Mononuclear cell (primary cell): Measurements from ENCODE around the gene LETM1. TPM values are rescaled to one million over a fixed set of nuclear protein-coding genes. Genes with fewer than 3 reads are reported as not detected.

Experiments
- H3K27me3 ChIP-seq: 2 replicates; pipeline ENCODE4 v1.6.0; 2011; ENCODE audit warnings: low read length, control low read depth; ENCODE audit not compliant: insufficient read depth
- H3K4me1 ChIP-seq: 2 replicates; pipeline ENCODE4 v1.5.1; 2011; ENCODE audit warnings: mild to moderate bottlenecking, low read length, control low read depth; ENCODE audit not compliant: insufficient read depth
- H3K4me3 ChIP-seq: 2 replicates; pipeline ENCODE4 v1.5.1; 2011; ENCODE audit warnings: mild to moderate bottlenecking, low read length, moderate library complexity
- H3K9me3 ChIP-seq: 2 replicates; pipeline ENCODE4 v1.5.1; 2011; ENCODE audit warnings: low read depth, mild to moderate bottlenecking, control low read depth, low read length
- total RNA-seq: library from RNA; depleted of rRNA; stranded (reverse); fragments of >200 nt; gene quantifications from one replicate; pipeline ENCODE4 v1.2.3, GENCODE V29; 2012

LETM1 gene
- total RNA-seq, 1 donor = 16.0 TPM

DNA sequence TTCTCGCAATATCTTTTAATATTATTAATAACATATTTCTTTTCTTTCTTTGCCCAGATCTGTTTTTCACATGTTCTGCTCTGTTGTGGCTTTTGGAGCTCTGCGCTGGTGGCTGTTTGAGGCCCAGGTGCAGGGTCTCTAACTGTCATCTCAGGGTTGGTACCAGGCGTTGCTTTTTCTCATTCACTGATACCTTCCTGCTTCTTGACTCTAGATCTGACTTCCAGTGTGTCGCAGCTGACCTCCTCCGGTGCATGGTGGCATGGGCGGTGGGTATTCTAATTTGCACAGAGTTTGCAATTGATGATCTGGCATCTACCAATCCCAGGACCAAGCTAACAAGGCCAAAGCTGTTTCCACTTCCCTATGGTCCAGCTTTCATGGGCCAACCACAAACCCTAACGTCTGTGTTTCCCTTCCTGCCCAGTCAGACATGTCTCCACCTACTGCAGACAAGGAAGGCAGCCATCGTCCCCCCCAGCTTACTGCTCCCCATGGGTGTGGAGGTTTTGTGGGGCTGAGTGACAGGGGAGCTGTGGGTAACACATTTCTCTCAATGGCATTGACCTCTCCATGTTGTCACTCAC, 25.2 kb downstream of the LETM1 start:
- no peak overlapping the region for H3K4me3 ChIP-seq
- no peaks in the 10 kb centered on the region for H3K4me1 ChIP-seq
- H3K27me3 ChIP-seq = no peaks in the 10 kb centered on the region
- H3K9me3 ChIP-seq = no peaks in the 10 kb centered on the region

DNA sequence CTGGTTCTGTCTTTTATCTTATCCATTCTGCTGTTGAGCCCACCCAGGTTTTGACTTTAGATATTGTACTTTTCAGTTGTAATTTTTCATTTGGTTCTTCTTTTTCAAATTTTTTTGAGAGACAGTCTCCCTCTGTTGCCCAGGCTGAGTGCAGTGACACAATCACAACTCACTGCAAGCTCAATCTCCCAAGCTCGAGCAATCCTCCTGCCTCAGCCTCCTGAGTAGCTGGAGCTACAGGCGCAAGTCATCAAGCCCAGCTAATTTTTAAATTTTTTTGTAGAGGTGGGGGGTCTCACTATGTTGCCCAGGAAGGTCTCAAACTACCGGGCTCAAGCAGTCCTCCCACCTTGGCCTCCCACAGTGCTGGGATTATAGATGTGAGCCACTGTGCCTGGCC, 25.7 kb downstream of the LETM1 start:
- no peaks in the 10 kb centered on the region for H3K27me3 ChIP-seq
- no peaks in the 10 kb centered on the region for H3K4me1 ChIP-seq
- H3K9me3 ChIP-seq = no peaks in the 10 kb centered on the region
- no peak overlapping the region for H3K4me3 ChIP-seq

DNA sequence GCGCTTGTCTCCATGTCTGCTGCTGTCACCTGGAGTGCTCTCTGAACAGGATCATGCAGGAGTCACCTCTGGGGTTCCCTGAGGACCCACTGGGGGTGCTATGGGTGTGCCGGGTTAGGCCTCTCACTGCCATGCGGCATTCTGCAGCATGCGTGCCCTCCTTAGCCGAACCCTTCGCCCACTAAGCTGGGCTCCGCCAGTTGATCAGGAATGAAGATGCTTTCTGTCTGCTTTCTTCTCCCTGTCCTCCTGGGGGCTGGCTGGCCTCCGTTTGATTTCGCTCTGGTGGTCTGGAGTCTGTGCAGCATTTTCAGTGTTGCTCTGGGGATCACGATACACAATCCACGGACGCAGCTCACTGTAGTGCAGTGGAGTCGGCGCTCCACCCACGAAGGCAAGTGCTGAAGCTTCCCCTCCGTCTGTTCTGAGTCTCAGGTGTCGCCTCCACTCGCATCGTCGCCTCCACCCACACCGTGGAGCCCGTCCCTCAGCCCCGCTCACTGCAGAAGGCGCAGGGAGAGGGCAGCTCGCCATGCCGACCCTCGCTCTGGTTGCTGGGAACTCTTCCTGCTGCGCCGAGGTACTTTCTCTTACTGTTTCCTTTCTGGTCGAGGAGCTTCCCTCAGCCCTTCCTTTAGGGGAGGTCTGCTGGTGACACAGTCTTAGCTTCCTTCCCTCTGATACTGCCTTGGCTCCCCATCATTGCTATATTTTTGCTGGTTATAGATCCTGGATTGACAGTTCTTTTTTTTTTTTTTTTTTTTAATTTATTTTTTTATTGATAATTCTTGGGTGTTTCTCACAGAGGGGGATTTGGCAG, 29.2 kb downstream of the LETM1 start:
- Histone ChIP-seq H3K9me3 (no peaks in the 10 kb centered on the region), H3K27me3 (no peaks in the 10 kb centered on the region), H3K4me1 (no peaks in the 10 kb centered on the region), H3K4me3 (no peak overlapping the region)

DNA sequence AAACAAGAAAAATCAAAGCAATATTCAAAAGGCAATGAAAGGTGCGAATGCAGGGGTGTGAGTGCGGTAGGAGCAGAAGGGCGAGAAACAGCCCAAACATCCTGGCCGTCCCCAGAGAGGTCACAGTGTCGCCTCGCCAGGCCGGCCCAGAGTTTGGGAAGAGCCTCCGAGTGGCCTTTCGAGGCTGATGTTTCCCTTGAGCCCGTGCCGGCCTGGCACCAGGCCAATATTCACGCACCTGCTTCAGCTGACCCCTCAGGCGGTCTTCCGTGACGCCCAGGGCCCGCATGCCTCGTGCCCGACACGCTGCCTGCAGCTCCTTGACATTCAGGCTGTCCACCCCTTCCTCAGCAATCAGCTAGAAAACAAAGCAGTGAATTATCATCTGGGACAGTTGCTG, 30.6 kb downstream of the LETM1 start:
- H3K4me1 ChIP-seq = no peaks in the 10 kb centered on the region
- no peaks in the 10 kb centered on the region for H3K27me3 ChIP-seq
- H3K4me3 ChIP-seq = no peak overlapping the region
- H3K9me3 ChIP-seq = no peaks in the 10 kb centered on the region

DNA sequence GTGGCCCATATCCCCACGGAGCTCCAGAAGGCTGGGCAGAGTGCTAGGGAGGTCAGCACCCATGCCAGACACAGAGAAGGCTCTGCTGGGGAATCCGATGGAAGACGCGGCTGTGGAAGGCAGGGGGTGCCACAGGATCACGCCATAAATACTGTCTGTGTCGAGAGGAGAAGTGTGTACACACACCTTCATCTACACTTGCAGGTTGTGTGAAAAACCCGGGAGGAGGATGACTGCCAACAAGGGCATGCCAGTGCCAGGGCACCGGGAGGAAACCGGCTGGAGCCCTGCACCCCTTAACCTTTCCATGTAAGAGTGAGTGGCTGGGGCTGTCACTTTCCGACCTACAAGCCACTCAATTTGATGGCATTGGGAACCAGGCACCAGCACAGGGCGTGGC, 31.2 kb downstream of the LETM1 start:
- Histone ChIP-seq H3K27me3 (no peaks in the 10 kb centered on the region), H3K4me3 (no peak overlapping the region), H3K4me1 (no peaks in the 10 kb centered on the region), H3K9me3 (no peaks in the 10 kb centered on the region)

DNA sequence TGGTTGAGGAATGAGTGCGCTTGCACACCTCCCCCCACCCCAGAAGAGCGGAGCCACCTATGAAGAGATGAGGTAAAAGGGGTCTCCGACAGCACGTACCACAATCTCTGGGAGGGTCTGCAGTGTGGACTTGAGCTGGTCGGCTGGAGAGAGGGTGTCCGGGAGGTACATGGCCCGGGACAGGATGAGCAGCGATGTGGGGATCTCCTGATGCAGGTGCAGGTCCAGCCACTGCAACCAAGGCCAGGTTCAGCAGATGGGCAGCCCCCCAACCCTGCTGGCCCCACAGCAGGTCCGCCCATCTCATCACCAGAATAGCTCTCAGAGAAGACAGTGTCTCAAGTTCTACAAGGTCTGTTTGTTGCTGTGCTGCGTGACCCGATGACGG, 32.4 kb downstream of the LETM1 start:
- Histone ChIP-seq H3K4me3 (no peak overlapping the region), H3K9me3 (no peaks in the 10 kb centered on the region), H3K27me3 (no peaks in the 10 kb centered on the region), H3K4me1 (no peaks in the 10 kb centered on the region)

DNA sequence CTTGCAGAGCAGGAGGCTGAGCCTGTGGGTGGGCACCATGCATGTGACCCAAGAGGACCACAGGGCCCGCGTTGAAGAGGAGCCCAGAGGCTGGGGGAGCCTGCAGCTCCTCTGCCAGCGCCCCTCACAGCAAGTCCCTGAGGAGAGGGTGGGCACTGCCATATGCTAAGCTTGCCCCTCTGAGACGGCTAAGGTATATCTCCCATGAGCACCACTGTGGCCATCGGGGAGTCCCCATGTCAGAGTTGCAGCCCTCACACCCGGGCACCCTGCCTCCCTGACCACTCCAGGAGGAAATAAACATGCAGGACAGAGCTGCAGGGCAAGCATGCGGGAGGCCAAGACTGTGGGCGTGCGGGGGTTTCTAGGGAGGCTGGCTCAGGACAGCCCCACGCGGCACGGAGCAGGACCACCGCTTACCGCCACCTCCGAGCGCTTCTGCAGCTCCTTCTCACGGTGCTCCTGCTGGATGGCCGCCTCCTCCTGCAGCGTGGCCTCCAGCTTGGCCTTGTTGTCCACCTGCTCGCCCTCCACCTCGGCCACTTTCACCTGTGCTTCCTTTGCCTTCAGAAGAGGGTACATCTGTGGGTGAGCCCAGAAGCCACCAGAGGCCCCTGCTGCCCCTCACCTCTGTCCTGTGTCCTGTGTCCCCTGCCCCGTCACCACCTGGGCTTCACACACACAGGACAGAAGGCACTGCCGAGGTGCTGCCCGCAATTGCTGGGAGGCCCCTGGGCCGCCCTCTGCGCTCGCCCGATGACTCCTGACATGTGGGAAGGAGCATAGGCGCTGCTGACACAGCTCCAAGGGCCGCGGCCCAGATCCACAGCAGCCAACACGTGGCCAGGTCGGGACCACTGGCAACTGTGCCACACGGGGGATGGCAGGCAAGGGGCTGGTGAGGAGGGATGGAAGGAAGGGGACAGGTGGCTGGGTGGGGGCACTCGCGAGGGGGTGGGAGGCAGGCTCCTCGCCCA, 33.1 kb downstream of the LETM1 start:
- H3K4me1 ChIP-seq = no peaks in the 10 kb centered on the region
- H3K27me3 ChIP-seq = no peaks in the 10 kb centered on the region
- H3K4me3 ChIP-seq = no peak overlapping the region
- H3K9me3 ChIP-seq = no peaks in the 10 kb centered on the region

DNA sequence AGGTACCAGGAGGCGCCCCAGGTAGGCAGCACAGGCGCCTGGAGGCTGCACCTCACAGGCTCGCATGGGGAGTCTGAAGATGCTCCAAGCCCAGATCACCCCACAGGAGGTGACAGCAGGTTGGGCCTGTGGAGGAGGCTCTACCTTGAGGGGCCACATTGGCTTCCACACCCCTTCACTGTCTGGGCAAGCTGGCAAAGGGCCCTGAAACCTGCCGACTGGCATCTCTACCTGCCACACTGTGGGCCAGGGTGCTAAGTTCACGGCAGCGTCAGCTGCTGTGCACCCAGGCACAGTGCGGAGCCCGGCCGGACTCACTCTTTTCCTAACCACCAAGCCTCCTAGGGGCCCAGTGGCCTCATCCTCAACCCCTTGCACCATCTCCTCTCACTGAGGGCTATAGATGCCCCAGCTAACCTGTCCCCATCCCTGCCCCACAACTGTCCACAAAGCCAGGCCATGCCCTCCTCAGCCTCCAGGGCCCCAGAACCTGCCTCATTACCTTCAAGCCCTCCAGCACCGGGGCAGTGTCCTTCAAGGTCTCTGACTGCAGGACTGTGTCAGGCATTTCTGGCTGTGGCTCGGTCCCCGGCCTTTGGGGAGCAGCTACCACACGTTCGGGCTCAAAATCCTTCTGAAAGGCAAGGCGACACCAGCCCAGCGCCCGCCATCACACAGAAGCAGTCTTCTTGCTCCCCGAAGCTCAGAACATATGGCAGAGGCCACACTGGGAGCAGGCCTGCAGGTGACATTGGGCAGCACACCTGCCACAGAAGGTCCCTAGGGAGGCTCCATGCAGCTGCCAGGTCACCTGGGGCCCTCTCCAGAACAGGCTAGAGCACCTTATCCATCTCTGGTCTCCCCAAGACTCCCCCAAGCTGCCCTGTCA, 34.0 kb downstream of the LETM1 start:
- H3K4me1 ChIP-seq = no peaks in the 10 kb centered on the region

DNA sequence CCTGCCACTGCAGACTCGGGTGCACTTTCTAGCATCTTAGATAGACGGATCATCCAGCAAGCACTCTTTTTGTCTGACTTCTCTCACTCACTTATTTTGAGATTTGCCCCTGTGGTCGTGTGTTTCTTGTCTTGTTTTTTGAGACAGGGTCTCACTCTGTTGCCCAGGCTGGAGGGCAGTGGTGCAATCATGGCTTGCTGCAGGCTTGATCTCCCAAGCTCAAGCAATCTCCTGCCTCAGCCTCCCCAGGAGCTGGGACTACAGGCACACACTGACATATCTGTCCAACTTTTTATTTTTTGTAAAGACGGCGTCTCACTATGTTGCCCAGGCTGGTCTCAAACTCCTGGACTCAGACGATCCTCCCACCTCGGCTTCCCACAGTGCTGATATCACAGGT, 36.1 kb downstream of the LETM1 start:
- no peaks in the 10 kb centered on the region for H3K9me3 ChIP-seq
- H3K27me3 ChIP-seq = no peaks in the 10 kb centered on the region
- H3K4me3 ChIP-seq = no peak overlapping the region
- no peaks in the 10 kb centered on the region for H3K4me1 ChIP-seq

More for the DNA sequence above, 34.0 kb downstream of the LETM1 start:
- H3K4me3 ChIP-seq = no peak overlapping the region
- no peaks in the 10 kb centered on the region for H3K9me3 ChIP-seq
- no peaks in the 10 kb centered on the region for H3K27me3 ChIP-seq

DNA sequence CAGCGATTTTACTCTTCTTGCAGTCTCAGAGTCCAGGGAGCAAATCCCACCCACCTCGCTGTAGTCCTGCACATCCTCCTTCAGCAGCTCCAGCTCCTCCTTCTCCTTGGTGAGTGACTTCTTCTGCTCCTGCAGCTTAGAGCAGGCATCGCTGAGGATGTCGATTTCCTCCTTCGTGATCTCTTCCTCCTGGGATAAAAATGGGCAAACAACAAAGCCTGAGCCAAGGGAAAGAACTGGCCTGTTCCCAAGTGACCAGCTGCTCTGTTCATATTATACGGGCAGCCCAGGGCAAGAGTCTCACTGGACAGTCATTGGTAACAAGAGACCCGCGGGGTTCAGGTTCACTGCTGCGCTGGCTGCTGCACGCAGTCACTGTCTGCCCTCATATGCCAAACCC, 36.7 kb downstream of the LETM1 start:
- Histone ChIP-seq H3K27me3 (no peaks in the 10 kb centered on the region), H3K4me3 (no peak overlapping the region), H3K4me1 (no peaks in the 10 kb centered on the region), H3K9me3 (no peaks in the 10 kb centered on the region)

DNA sequence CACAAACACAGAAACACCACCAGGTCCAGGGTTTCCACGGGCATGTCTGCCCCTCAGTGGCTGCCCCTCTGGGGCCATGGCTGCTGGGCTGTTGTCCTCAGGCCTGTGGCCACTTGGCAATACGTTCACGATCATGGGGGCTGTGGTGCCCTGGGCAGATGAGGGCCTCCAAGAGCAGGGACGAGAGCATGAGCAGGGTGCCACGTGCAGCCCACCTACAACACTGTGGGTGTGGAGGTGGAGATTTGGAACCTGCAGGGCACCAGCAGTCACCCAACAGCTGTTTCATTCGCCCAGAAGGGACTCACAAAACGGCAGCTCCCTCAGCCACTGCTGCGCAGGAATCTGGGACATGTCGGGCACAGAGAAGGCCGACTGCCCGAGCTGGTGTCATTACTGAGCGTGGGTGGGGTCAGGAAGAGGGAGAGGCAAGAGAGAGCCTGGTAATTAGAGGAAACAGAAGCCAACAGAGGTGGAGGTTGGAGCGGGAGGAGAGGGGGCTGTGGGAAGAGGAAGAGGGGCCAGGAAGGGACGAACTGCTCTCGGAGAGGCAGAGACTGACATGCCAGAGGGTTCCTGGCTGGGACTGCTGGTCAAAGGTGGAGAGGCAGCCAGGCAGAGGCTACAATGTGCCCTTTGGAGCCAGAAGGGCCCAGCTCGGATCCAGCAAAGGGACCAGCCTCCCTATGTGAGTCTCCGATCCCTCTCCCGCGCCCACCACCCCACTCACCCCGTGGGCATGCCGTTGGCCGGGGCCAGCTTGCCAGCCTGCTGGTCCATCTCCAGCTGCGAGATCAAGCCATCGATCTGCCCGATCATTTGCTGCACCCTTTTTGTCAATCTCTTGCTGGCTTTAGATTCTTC, 39.7 kb downstream of the LETM1 start:
- no peak overlapping the region for H3K4me3 ChIP-seq
- no peaks in the 10 kb centered on the region for H3K9me3 ChIP-seq
- no peaks in the 10 kb centered on the region for H3K27me3 ChIP-seq
- no peaks in the 10 kb centered on the region for H3K4me1 ChIP-seq

DNA sequence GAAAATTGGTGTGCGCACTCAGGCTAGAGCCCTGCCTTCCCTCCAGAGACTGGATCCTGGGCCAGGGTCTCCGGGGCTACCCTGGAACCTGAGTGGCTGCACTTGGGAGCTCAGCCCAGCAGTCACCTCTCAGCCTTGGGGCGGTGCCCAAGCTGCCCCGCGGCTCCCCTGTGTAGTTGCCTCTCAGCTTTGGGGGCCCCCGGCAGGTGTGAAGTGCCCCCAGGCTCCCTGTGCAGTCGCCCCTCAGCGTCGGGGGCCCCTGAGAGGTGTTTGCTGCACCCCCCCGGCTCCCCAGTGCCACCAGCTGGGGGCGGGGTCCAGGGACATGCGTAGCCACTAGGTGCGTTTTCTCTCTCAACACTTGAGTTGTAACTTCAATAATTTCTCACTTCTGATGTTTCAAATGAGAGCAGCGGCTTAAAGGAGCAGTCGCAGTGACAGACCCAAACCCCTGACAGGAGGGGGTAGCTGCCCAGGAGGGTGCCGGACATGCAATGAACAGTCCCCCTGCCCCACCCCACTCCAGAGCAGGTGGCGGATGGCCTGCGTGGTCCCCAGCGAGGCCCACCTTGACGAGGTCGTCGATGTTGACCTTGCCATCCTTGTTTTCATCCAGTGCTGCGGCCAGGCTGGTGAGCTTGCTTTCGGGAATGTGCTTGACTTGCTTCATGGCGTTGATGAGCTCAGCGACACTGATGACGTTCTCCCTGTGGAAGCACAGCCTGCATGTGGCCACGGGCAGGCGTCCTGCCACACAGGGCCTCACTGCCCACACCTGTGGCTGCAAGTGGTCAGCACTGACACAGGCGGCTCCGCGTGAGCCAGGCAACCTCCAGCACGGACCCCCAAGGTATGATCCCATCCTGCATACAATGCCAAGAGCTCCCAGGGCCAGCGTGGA, 40.6 kb downstream of the LETM1 start:
- no peaks in the 10 kb centered on the region for H3K9me3 ChIP-seq
- H3K4me3 ChIP-seq = no peak overlapping the region

DNA sequence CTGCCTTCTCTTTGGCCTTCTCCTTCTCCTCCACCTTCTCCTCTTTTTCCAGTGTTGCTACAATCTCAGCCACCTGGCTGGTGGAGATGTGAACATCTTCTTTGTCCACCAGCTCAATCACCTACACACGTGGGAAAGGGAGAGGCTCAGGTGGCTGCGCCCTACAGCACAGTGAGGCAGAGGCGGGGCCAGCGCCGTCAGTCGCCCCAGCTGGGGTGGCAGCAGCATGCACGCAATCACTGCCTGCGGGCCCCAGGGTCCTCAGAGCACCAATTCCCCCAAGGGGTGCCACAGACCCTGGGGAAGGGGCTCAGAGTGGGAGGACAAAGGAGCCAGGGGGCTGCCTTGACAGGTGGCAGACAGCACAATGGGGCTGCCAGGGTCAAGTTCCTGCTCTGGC, 41.5 kb downstream of the LETM1 start:
- Histone ChIP-seq H3K27me3 (no peaks in the 10 kb centered on the region), H3K4me3 (no peak overlapping the region), H3K9me3 (no peaks in the 10 kb centered on the region), H3K4me1 (no peaks in the 10 kb centered on the region)

More for the DNA sequence above, 40.6 kb downstream of the LETM1 start:
- H3K27me3 ChIP-seq = no peaks in the 10 kb centered on the region
- no peaks in the 10 kb centered on the region for H3K4me1 ChIP-seq
